HEK293 (cell line): ENCODE measurements around the gene BTBD2.
A peak's percentile ranks its signal among the peaks of the same experiment; 100 is the strongest.

Experiments used
- CTCF ChIA-PET: fragments of 350-600 bp; formaldehyde crosslinking; extraction: SDS; loops from one replicate; lab custom pipeline; 2021; ENCODE audit warnings: antibody characterized with exemption; lab: Yijun Ruan, JAX
- POLR2A ChIA-PET: fragments of 300-600 bp; formaldehyde crosslinking; extraction: SDS; loops from one replicate; lab custom pipeline; 2020; ENCODE audit warnings: antibody characterized with exemption, inconsistent platforms; lab: Yijun Ruan, JAX
- H3K27ac ChIP-seq: fragments of 200-500 bp; sonication (Bioruptor generic); 2 replicates; pipeline ENCODE4 v1.5.1; 2014; ENCODE audit warnings: low read depth, low read length, control low read depth, inconsistent platforms; ENCODE audit errors: extremely low read depth
- H3K36me3 ChIP-seq, 2 experiments: fragments of 200-500 bp in 1 of 2; sonication (Bioruptor generic) in 1 of 2; 1 replicate in 1 of 2; 2 replicates in 1 of 2; pipeline ENCODE4 v1.5.1; 2014 to 2017; ENCODE audit warnings: inconsistent platforms in 2 of 2, low read length in 2 of 2; ENCODE audit not compliant: control insufficient read depth in 2 of 2, insufficient read depth in 1 of 2
- H3K4me1 ChIP-seq: fragments of 200-500 bp; sonication (Bioruptor generic); 2 replicates; pipeline ENCODE4 v1.5.1; 2014; ENCODE audit warnings: mild to moderate bottlenecking, low read length, inconsistent platforms; ENCODE audit not compliant: control insufficient read depth, insufficient read depth
- H3K4me3 ChIP-seq: 2 replicates; pipeline ENCODE4 v1.5.1; 2011; ENCODE audit warnings: low read depth, mild to moderate bottlenecking, control low read depth, low read length, moderate library complexity
- H3K9me3 ChIP-seq: fragments of 200-500 bp; sonication (Bioruptor generic); 2 replicates; pipeline ENCODE4 v1.5.1; 2014; ENCODE audit warnings: low read depth, low read length, inconsistent platforms; ENCODE audit not compliant: control insufficient read depth, insufficient read depth
- GLIS1 ChIP-seq: fragments of 450-650 bp; formaldehyde crosslinking; IDR thresholded peaks from 2 replicates; pipeline ENCODE4 v1.5.1; 2016; ENCODE audit warnings: missing biosample characterization, missing genetic modification characterization
- GLIS2 ChIP-seq: fragments of 450-650 bp; formaldehyde crosslinking; IDR thresholded peaks from 2 replicates; pipeline ENCODE4 v1.5.1; 2016; ENCODE audit warnings: missing biosample characterization, missing genetic modification characterization
- IKZF3 ChIP-seq: fragments of 450-650 bp; IDR thresholded peaks from 2 replicates; pipeline ENCODE4 v1.5.0; 2018; ENCODE audit warnings: missing biosample characterization, mild to moderate bottlenecking, missing genetic modification characterization, moderate library complexity
- INSM2 ChIP-seq: fragments of 450-650 bp; formaldehyde crosslinking; IDR thresholded peaks from 2 replicates; pipeline ENCODE4 v1.5.1; 2016; ENCODE audit warnings: missing biosample characterization, missing genetic modification characterization
- SCRT2 ChIP-seq: fragments of 450-650 bp; formaldehyde crosslinking; IDR thresholded peaks from 2 replicates; pipeline ENCODE4 v1.5.1; 2016; ENCODE audit warnings: missing biosample characterization, missing genetic modification characterization
- YY2 ChIP-seq: fragments of 450-650 bp; formaldehyde crosslinking; IDR thresholded peaks from 2 replicates; pipeline ENCODE4 v1.5.1; 2016; ENCODE audit warnings: missing biosample characterization, missing genetic modification characterization
- ZBTB10 ChIP-seq: fragments of 450-650 bp; formaldehyde crosslinking; IDR thresholded peaks from 2 replicates; pipeline ENCODE4 v1.5.1; 2016; ENCODE audit warnings: missing biosample characterization, missing genetic modification characterization
- ZBTB49 ChIP-seq: fragments of 450-650 bp; formaldehyde crosslinking; IDR thresholded peaks from 2 replicates; pipeline ENCODE4 v1.5.1; 2016; ENCODE audit warnings: missing biosample characterization, missing genetic modification characterization, low read depth
- ZBTB7A ChIP-seq: fragments of 450-650 bp; formaldehyde crosslinking; IDR thresholded peaks from 2 replicates; pipeline ENCODE4 v1.5.1; 2016; ENCODE audit warnings: low read depth, missing biosample characterization, missing genetic modification characterization
- ZFP3 ChIP-seq: fragments of 450-650 bp; formaldehyde crosslinking; IDR thresholded peaks from 2 replicates; pipeline ENCODE4 v1.5.1; 2016; ENCODE audit warnings: low read depth, missing biosample characterization, missing genetic modification characterization
- ZFP41 ChIP-seq: fragments of 450-650 bp; formaldehyde crosslinking; IDR thresholded peaks from 2 replicates; pipeline ENCODE4 v1.5.1; 2016; ENCODE audit warnings: missing biosample characterization, missing genetic modification characterization, borderline replicate concordance
- ZNF146 ChIP-seq: fragments of 450-650 bp; formaldehyde crosslinking; IDR thresholded peaks from 2 replicates; pipeline ENCODE4 v1.5.1; 2016; ENCODE audit warnings: missing biosample characterization, missing genetic modification characterization
- ZNF155 ChIP-seq: fragments of 450-650 bp; formaldehyde crosslinking; IDR thresholded peaks from 2 replicates; pipeline ENCODE4 v1.5.1; 2016; ENCODE audit warnings: missing biosample characterization, missing genetic modification characterization
- ZNF169 ChIP-seq: fragments of 450-650 bp; formaldehyde crosslinking; IDR thresholded peaks from 2 replicates; pipeline ENCODE4 v1.5.1; 2016; ENCODE audit warnings: missing biosample characterization, missing genetic modification characterization
- ZNF184 ChIP-seq: fragments of 450-650 bp; IDR thresholded peaks from 2 replicates; pipeline ENCODE4 v1.5.1; 2018; ENCODE audit warnings: missing biosample characterization, mild to moderate bottlenecking, missing genetic modification characterization
- ZNF2 ChIP-seq: fragments of 450-650 bp; formaldehyde crosslinking; IDR thresholded peaks from 2 replicates; pipeline ENCODE4 v1.5.1; 2016; ENCODE audit warnings: missing biosample characterization, missing genetic modification characterization
- ZNF335 ChIP-seq: fragments of 450-650 bp; formaldehyde crosslinking; conservative IDR thresholded peaks from 2 replicates; pipeline ENCODE4 v1.5.1; 2016; ENCODE audit warnings: missing biosample characterization, missing genetic modification characterization
- ZNF416 ChIP-seq: fragments of 450-650 bp; formaldehyde crosslinking; IDR thresholded peaks from 2 replicates; pipeline ENCODE4 v1.5.1; 2016; ENCODE audit warnings: missing biosample characterization, missing genetic modification characterization
- ZNF426 ChIP-seq: fragments of 450-650 bp; formaldehyde crosslinking; IDR thresholded peaks from 2 replicates; pipeline ENCODE4 v1.5.1; 2017; ENCODE audit warnings: missing biosample characterization, missing genetic modification characterization, mild to moderate bottlenecking, inconsistent platforms, moderate library complexity
- ZNF48 ChIP-seq: fragments of 450-650 bp; formaldehyde crosslinking; IDR thresholded peaks from 2 replicates; pipeline ENCODE4 v1.5.1; 2016; ENCODE audit warnings: missing biosample characterization, missing genetic modification characterization
- ZNF560 ChIP-seq: fragments of 450-650 bp; formaldehyde crosslinking; IDR thresholded peaks from 2 replicates; pipeline ENCODE4 v1.5.1; 2017; ENCODE audit warnings: missing biosample characterization, missing genetic modification characterization, borderline replicate concordance
- ZNF623 ChIP-seq: fragments of 450-650 bp; formaldehyde crosslinking; IDR thresholded peaks from 2 replicates; pipeline ENCODE4 v1.5.1; 2016; ENCODE audit warnings: missing biosample characterization, missing genetic modification characterization
- ZNF654 ChIP-seq: fragments of 450-650 bp; formaldehyde crosslinking; IDR thresholded peaks from 2 replicates; pipeline ENCODE4 v1.5.1; 2016; ENCODE audit warnings: low read depth, missing biosample characterization, missing genetic modification characterization
- ZXDB ChIP-seq: fragments of 450-650 bp; formaldehyde crosslinking; IDR thresholded peaks from 2 replicates; pipeline ENCODE4 v1.5.1; 2016; ENCODE audit warnings: missing biosample characterization, missing genetic modification characterization

The BTBD2 gene

GRCh38 chr19:2050991-2051772, 35.7 kb upstream of the BTBD2 start, which contains the start of gene MKNK2 (continued):
- TF ChIP-seq ZNF155 (tag by site-specific recombination): no peak
- TF ChIP-seq ZNF2 (tag by site-specific recombination): peak; percentile 58; the same call in 1 of the 2 replicates
- TF ChIP-seq ZFP41 (tag by site-specific recombination): no peak
- TF ChIP-seq ZNF416: no peak
- no peak for TF ChIP-seq ZNF146 (tag by site-specific recombination)
- no peak for TF ChIP-seq ZBTB49
- TF ChIP-seq ZXDB: peak; percentile 74
- no peak for TF ChIP-seq ZNF184
- TF ChIP-seq ZFP3 (tag by site-specific recombination): no peak
- TF ChIP-seq IKZF3 (tag by site-specific recombination): no peak
- no peak for TF ChIP-seq ZNF426 (tag by site-specific recombination)
- TF ChIP-seq GLIS1 (tag by site-specific recombination): peak; percentile 46; the same call in 1 of the 2 replicates
- no peak for TF ChIP-seq ZNF623 (tag by site-specific recombination)
- TF ChIP-seq ZNF560 (tag by site-specific recombination): no peak
- TF ChIP-seq ZNF169 (tag by site-specific recombination): no peak
- TF ChIP-seq INSM2 (tag by site-specific recombination): 0 out of 2 replicates have a peak, but pooled peaks have one; percentile 16
- no peak for TF ChIP-seq SCRT2 (tag by site-specific recombination)
- no peak for TF ChIP-seq ZNF48 (tag by site-specific recombination)

GRCh38 chr19:2050349-2050990, 35.0 kb upstream of the BTBD2 start:
- peaks cover 3% of the 10 kb centered on the region; the same call in 1 of the 2 replicates for H3K4me1 ChIP-seq
- H3K27ac ChIP-seq: peak overlapping the region; percentile 47; the same call in 1 of the 2 replicates
- H3K4me3 ChIP-seq: peak overlapping the region; percentile 55
- H3K36me3 ChIP-seq: peaks cover 0 to 35% of the 10 kb centered on the region in 2 experiments; a peak in 1 of 3 replicates
- ChIA-PET CTCF (no interaction called here), POLR2A (interaction anchor here (1.0 to 3.5 kb wide), 2 partner anchors 8 to 14 kb away, joined by 3 to 17 read pairs; no protein-coding TSS in a partner anchor)
- H3K9me3 ChIP-seq: no peaks in the 10 kb centered on the region
- peak; percentile 93 for TF ChIP-seq GLIS2
- TF ChIP-seq ZNF654 (tag by site-specific recombination): no peak
- no peak for TF ChIP-seq ZNF146 (tag by site-specific recombination)
- TF ChIP-seq ZBTB10: peak; percentile 67
- TF ChIP-seq ZNF335 (tag by site-specific recombination): peak; percentile 66
- TF ChIP-seq ZBTB7A: peak; percentile 76
- TF ChIP-seq YY2: no peak
- peak; percentile 59 for TF ChIP-seq GLIS1 (tag by site-specific recombination)
